Endodermal cell (in vitro differentiated cells): ENCODE measurements around the gene CFAP97D2. TPM values are rescaled to one million over a fixed set of nuclear protein-coding genes. Genes with fewer than 3 reads are reported as not detected.
"Not testable (repeated sequence)": the region's sequence is repeated elsewhere in the genome, so short reads cannot be mapped to it uniquely, and the experiment has no call there.

Source experiments
- DNase-seq: peaks from one replicate; pipeline ENCODE4 v3.0.0-alpha.2; 2017
- H3K27ac ChIP-seq: 2 replicates; pipeline ENCODE4 v1.5.1; 2013; ENCODE audit warnings: mild to moderate bottlenecking, low read depth, low read length, moderate library complexity
- H3K27me3 ChIP-seq: 2 replicates; pipeline ENCODE4 v1.6.1; 2013; ENCODE audit warnings: mild to moderate bottlenecking, low read length, moderate library complexity; ENCODE audit not compliant: insufficient read depth, control insufficient read depth, poor library complexity, severe bottlenecking
- H3K36me3 ChIP-seq: 2 replicates; pipeline ENCODE4 v1.7.0; 2013; ENCODE audit warnings: mild to moderate bottlenecking, low read length, moderate library complexity; ENCODE audit not compliant: control insufficient read depth, insufficient read depth
- H3K4me1 ChIP-seq: one replicate; pipeline ENCODE4 v1.7.0; 2013; ENCODE audit warnings: low read length; ENCODE audit not compliant: control insufficient read depth, insufficient read depth
- H3K4me3 ChIP-seq: 2 replicates; pipeline ENCODE4 v1.5.1; 2013; ENCODE audit warnings: mild to moderate bottlenecking, low read length, moderate library complexity
- H3K9ac ChIP-seq: 2 replicates; pipeline ENCODE4 v1.6.1; 2013; ENCODE audit warnings: mild to moderate bottlenecking, low read length, moderate library complexity; ENCODE audit not compliant: poor library complexity, severe bottlenecking; ENCODE audit errors: extremely low read depth
- H3K9me3 ChIP-seq: 2 replicates; pipeline ENCODE4 v1.6.1; 2013; ENCODE audit warnings: mild to moderate bottlenecking, low read length, moderate library complexity; ENCODE audit not compliant: control insufficient read depth
- H3K27ac Mint-ChIP-seq: 2 replicates; pipeline ENCODE4 v1.8.0; 2020; ENCODE audit warnings: mixed read lengths
- H3K27me3 Mint-ChIP-seq: 2 replicates; pipeline ENCODE4 v1.8.0; 2021; ENCODE audit warnings: mild to moderate bottlenecking, mixed read lengths; ENCODE audit not compliant: insufficient read depth
- H3K36me3 Mint-ChIP-seq: 2 replicates; pipeline ENCODE4 v1.8.0; 2020; ENCODE audit warnings: low read depth, mixed read lengths
- H3K4me1 Mint-ChIP-seq: 2 replicates; pipeline ENCODE4 v1.8.0; 2020; ENCODE audit warnings: mixed read lengths
- H3K4me3 Mint-ChIP-seq: 2 replicates; pipeline ENCODE4 v1.8.0; 2020; ENCODE audit warnings: mild to moderate bottlenecking, moderate library complexity, mixed read lengths
- H3K9me3 Mint-ChIP-seq: 2 replicates; pipeline ENCODE4 v1.8.0; 2020; ENCODE audit warnings: mild to moderate bottlenecking, mixed read lengths
- WGBS, 2 experiments: methylation state at CpG; one replicate each; pipeline versions ENCODE4 v1.1.5 to v1.1.7; 2013; ENCODE audit warnings: missing lambda C conversion rate in 2 of 2, mixed read lengths in 1 of 2; ENCODE audit not compliant: insufficient coverage in 1 of 2, insufficient read length in 1 of 2; 5-methylcytosine and 5-hydroxymethylcytosine counted together
- total RNA-seq, 2 donors: library from RNA; stranded (reverse); fragmentation: NEBNext Ultra II Directional in 1 of 2; extraction: Animal tissue kit (Norgen Biotek cat#: 25700) in 1 of 2; gene quantifications; 2 replicates in 1 of 2; 3 replicates in 1 of 2; pipeline ENCODE4 v1.2.1, GENCODE V29; 2021
- TF ChIP-seq, protein P1 (sequence below): fragments of 200-600 bp; sonication (generic); conservative IDR thresholded peaks from 2 replicates; pipeline ENCODE4 v1.5.0; 2021; ENCODE audit warnings: antibody characterized with exemption, mild to moderate bottlenecking

The CFAP97D2 gene
- total RNA-seq, 2 donors from 2014 or later: not detected

- H3K27me3 ChIP-seq: no peaks in the 10 kb centered on the region
- no peaks in the 10 kb centered on the region for H3K4me1 ChIP-seq
- 63% methylated on average over 10 of the region's 10 CpGs; no CpG with 5 or more reads in 1 of the 2 experiments for WGBS, 2 experiments
- Mint-ChIP-seq H3K36me3 (no peaks in the 10 kb centered on the region), H3K9me3 (no peaks in the 10 kb centered on the region), H3K4me3 (no peak overlapping the region), H3K27ac (no peak overlapping the region), H3K27me3 (no peaks in the 10 kb centered on the region), H3K4me1 (peaks cover 2% of the 10 kb centered on the region)
- DNase-seq: peak; percentile 79
- H3K4me3 ChIP-seq: no peak overlapping the region
- TF ChIP-seq, protein P1, sequence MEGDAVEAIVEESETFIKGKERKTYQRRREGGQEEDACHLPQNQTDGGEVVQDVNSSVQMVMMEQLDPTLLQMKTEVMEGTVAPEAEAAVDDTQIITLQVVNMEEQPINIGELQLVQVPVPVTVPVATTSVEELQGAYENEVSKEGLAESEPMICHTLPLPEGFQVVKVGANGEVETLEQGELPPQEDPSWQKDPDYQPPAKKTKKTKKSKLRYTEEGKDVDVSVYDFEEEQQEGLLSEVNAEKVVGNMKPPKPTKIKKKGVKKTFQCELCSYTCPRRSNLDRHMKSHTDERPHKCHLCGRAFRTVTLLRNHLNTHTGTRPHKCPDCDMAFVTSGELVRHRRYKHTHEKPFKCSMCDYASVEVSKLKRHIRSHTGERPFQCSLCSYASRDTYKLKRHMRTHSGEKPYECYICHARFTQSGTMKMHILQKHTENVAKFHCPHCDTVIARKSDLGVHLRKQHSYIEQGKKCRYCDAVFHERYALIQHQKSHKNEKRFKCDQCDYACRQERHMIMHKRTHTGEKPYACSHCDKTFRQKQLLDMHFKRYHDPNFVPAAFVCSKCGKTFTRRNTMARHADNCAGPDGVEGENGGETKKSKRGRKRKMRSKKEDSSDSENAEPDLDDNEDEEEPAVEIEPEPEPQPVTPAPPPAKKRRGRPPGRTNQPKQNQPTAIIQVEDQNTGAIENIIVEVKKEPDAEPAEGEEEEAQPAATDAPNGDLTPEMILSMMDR: peak; percentile 67
- no peak overlapping the region for H3K27ac ChIP-seq
- no peaks in the 10 kb centered on the region for H3K9me3 ChIP-seq
- no peaks in the 10 kb centered on the region for H3K36me3 ChIP-seq
- no peak overlapping the region for H3K9ac ChIP-seq
Observed at GRCh38 chr13:114146629-114147028, 32.4 kb upstream of the CFAP97D2 start.

- Mint-ChIP-seq H3K27ac (no peak overlapping the region), H3K4me1 (peaks cover 2% of the 10 kb centered on the region), H3K9me3 (no peaks in the 10 kb centered on the region), H3K4me3 (no peak overlapping the region), H3K36me3 (no peaks in the 10 kb centered on the region), H3K27me3 (no peaks in the 10 kb centered on the region)
- TF ChIP-seq, protein P1: no peak
- no peak overlapping the region for H3K4me3 ChIP-seq
- WGBS, 2 experiments: 93 to 96% methylated on average over 12 to 20 of the region's 22 CpGs
- no peaks in the 10 kb centered on the region for H3K36me3 ChIP-seq
- H3K27ac ChIP-seq: no peak overlapping the region
- no peaks in the 10 kb centered on the region for H3K9me3 ChIP-seq
- no peak for DNase-seq
- H3K9ac ChIP-seq: no peak overlapping the region
- no peaks in the 10 kb centered on the region for H3K4me1 ChIP-seq
- no peaks in the 10 kb centered on the region for H3K27me3 ChIP-seq
Observed at GRCh38 chr13:114147803-114148520, 31.1 kb upstream of the CFAP97D2 start.

- H3K4me3 Mint-ChIP-seq: no peak overlapping the region
- peaks cover under 1% of the 10 kb centered on the region for H3K27me3 Mint-ChIP-seq
- no peak overlapping the region for H3K27ac Mint-ChIP-seq
- H3K4me3 ChIP-seq: no peak overlapping the region
- WGBS, 2 experiments: 91 to 95% methylated on average over 8 of the region's 8 CpGs
- H3K9me3 ChIP-seq: no peaks in the 10 kb centered on the region
- no peaks in the 10 kb centered on the region for H3K9me3 Mint-ChIP-seq
- H3K36me3 ChIP-seq: no peaks in the 10 kb centered on the region
- H3K4me1 Mint-ChIP-seq: peaks cover 2% of the 10 kb centered on the region
- no peaks in the 10 kb centered on the region for H3K36me3 Mint-ChIP-seq
- H3K9ac ChIP-seq: no peak overlapping the region
- no peaks in the 10 kb centered on the region for H3K4me1 ChIP-seq
- H3K27me3 ChIP-seq: no peaks in the 10 kb centered on the region
- TF ChIP-seq, protein P1: no peak
- no peak for DNase-seq
- H3K27ac ChIP-seq: no peak overlapping the region
Observed at GRCh38 chr13:114148521-114148855, 30.6 kb upstream of the CFAP97D2 start.

DNA sequence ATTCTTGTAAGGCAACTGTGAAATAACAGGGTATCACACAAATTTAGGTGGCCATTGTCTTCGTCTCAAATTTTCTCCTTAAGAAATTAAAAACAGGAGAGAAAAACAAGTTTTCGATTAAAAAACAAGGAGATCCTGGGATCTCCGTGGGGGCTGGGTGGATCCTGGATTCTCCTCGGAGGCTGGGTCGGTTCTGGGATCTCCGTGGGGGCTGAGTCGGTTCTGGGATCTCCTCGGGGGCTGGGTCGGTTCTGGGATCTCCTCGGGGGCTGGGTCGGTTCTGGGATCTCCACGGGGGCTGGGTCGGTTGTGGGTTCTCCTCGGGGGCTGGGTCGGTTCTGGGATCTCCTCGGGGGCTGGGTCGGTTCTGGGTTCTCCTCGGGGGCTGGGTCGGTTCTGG, 30.2 kb upstream of the CFAP97D2 start:
- not testable (repeated sequence) for H3K4me3 Mint-ChIP-seq, H3K4me1 Mint-ChIP-seq, H3K9ac ChIP-seq, H3K9me3 Mint-ChIP-seq, H3K27me3 ChIP-seq, H3K27ac ChIP-seq, H3K27me3 Mint-ChIP-seq, H3K36me3 ChIP-seq, H3K4me3 ChIP-seq, H3K4me1 ChIP-seq, H3K36me3 Mint-ChIP-seq, H3K27ac Mint-ChIP-seq, H3K9me3 ChIP-seq, DNase-seq
- WGBS, 2 experiments: 96 to 98% methylated on average over 15 to 19 of the region's 19 CpGs
